PC-9 (cell line): Measurements from ENCODE around the gene DPYSL5.

Experiments used
- EZH2 ChIP-seq: fragments of 200-600 bp; sonication (generic); IDR thresholded peaks from 2 replicates; pipeline ENCODE4 v1.8.0; 2017; ENCODE audit warnings: antibody characterized with exemption, low read depth
- TF ChIP-seq, protein P1 (sequence below): fragments of 200-600 bp; sonication (generic); conservative IDR thresholded peaks from 2 replicates; pipeline ENCODE4 v1.6.1; 2017; ENCODE audit warnings: mixed run types, antibody characterized with exemption, mild to moderate bottlenecking, moderate library complexity

DNA sequence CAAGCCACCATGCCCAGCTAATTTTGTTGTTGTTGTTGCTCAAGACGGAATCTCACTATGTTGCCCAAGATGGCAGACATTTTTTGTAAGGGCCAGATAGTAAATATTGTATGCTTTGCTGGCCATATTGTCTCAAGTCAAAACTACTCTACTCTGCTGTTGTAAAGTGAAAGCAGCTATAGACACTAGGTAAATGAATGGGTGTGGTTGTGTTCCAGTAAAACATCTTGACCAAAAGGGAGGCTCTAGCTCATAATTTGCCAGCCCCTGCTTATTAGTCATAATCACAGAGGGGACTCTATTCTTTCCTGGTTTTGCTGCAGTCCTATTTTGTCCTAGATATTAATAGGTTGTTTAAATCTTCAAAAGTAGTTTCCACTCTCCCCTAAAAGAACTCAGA, 147.1 kb downstream of the DPYSL5 start:
- TF ChIP-seq, protein P1, sequence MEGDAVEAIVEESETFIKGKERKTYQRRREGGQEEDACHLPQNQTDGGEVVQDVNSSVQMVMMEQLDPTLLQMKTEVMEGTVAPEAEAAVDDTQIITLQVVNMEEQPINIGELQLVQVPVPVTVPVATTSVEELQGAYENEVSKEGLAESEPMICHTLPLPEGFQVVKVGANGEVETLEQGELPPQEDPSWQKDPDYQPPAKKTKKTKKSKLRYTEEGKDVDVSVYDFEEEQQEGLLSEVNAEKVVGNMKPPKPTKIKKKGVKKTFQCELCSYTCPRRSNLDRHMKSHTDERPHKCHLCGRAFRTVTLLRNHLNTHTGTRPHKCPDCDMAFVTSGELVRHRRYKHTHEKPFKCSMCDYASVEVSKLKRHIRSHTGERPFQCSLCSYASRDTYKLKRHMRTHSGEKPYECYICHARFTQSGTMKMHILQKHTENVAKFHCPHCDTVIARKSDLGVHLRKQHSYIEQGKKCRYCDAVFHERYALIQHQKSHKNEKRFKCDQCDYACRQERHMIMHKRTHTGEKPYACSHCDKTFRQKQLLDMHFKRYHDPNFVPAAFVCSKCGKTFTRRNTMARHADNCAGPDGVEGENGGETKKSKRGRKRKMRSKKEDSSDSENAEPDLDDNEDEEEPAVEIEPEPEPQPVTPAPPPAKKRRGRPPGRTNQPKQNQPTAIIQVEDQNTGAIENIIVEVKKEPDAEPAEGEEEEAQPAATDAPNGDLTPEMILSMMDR: no peak
- TF ChIP-seq EZH2: no peak
